HG02840 (cell line): ENCODE data around the gene IMPDH1.
"Not testable (repeated sequence)": the region's sequence is repeated elsewhere in the genome, so short reads cannot be mapped to it uniquely, and the experiment has no call there.

Source experiments
- ATAC-seq: cut with Tn5 transposase; IDR thresholded peaks from one replicate; pipeline ENCODE4 v1.9.1; 2021; ENCODE audit warnings: mild to moderate bottlenecking, moderate library complexity, moderate number of reproducible peaks; ENCODE audit not compliant: unreplicated experiment, low FRiP score

IMPDH1 gene

GRCh38 chr7:128409596-128410450 lies at the start of gene IMPDH1:
TSS of gene IMPDH1 (minus strand) at chr7:128409982. CDS start at chr7:128409901, 81 bp downstream.
- ATAC-seq, result peak; percentile 72

GRCh38 chr7:128459394-128459878 lies 49.7 kb upstream of the IMPDH1 start:
- ATAC-seq, result peak; percentile 42

GRCh38 chr7:128458956-128459355 lies 49.2 kb upstream of the IMPDH1 start:
- ATAC-seq, result peak; percentile 14

GRCh38 chr7:128457385-128457784 lies 47.6 kb upstream of the IMPDH1 start:
- ATAC-seq, result not testable (repeated sequence)

GRCh38 chr7:128456255-128456725 lies 46.5 kb upstream of the IMPDH1 start:
- no peak for ATAC-seq

- ATAC-seq, result peak; percentile 70
Measured at GRCh38 chr7:128455543-128456254, 45.9 kb upstream of the IMPDH1 start, which contains the start of gene HILPDA. TSS of gene HILPDA (plus strand) at chr7:128455878. CDS start at chr7:128457269, 1,391 bp downstream.

- ATAC-seq, result no peak
Measured at GRCh38 chr7:128454808-128455542, 45.2 kb upstream of the IMPDH1 start.

GRCh38 chr7:128453836-128454804 lies 44.3 kb upstream of the IMPDH1 start:
- ATAC-seq, result no peak

- no peak for ATAC-seq
Measured at GRCh38 chr7:128452552-128452951, 42.8 kb upstream of the IMPDH1 start.

- ATAC-seq, result no peak
Measured at GRCh38 chr7:128450913-128451312, 41.1 kb upstream of the IMPDH1 start.

- no peak for ATAC-seq
Measured at GRCh38 chr7:128450409-128450808, 40.6 kb upstream of the IMPDH1 start.

- ATAC-seq, result no peak
Measured at GRCh38 chr7:128448751-128449302, 39.0 kb upstream of the IMPDH1 start.

GRCh38 chr7:128447941-128448564 lies 38.3 kb upstream of the IMPDH1 start:
- ATAC-seq, result no peak

- ATAC-seq, result no peak
Measured at GRCh38 chr7:128446306-128446705, 36.5 kb upstream of the IMPDH1 start.

- no peak for ATAC-seq
Measured at GRCh38 chr7:128443831-128444600, 34.2 kb upstream of the IMPDH1 start.

GRCh38 chr7:128442356-128442755 lies 32.6 kb upstream of the IMPDH1 start:
- no peak for ATAC-seq

GRCh38 chr7:128437426-128438332 lies 27.9 kb upstream of the IMPDH1 start:
- ATAC-seq, result peak; percentile 61
